ENCODE data around the gene TOM1L2.

The TOM1L2 gene

GRCh38 chr17:17798010-17798556 lies 174.1 kb downstream of the TOM1L2 start:
- DNase-seq, result no peak

GRCh38 chr17:17797119-17797809 lies 174.9 kb downstream of the TOM1L2 start:
- DNase-seq, result no peak

GRCh38 chr17:17796787-17797061 lies 175.5 kb downstream of the TOM1L2 start:
- no peak for DNase-seq

GRCh38 chr17:17795946-17796786 lies 176.0 kb downstream of the TOM1L2 start:
- no peak for DNase-seq

- no peak for DNase-seq
These were observed 176.9 kb downstream of the TOM1L2 start for GRCh38 chr17:17795296-17795695.

- no peak for DNase-seq
These were observed 177.8 kb downstream of the TOM1L2 start for GRCh38 chr17:17794382-17794781.

Data from hematopoietic multipotent progenitor cell treated with erythropoietin and hydrocortisone succinate and interleukin-3 and kit ligand, for 6 days (in vitro differentiated cells).